ENCODE results near the gene SEPTIN3.

SEPTIN3 gene

GRCh38 chr22:41939981-41940831 lies 29.0 kb upstream of the SEPTIN3 start:
- H3K4me3 ChIP-seq (replicated peaks; ENCODE audit: insufficient read depth, low read length): no peak overlapping the region
- DNase-seq (ENCODE audit: low read depth in 1 of 2, low spot score in 1 of 2): no peak
- TF ChIP-seq POLR2AphosphoS5 (IDR thresholded peaks at IDR 0.05; ENCODE audit: low read depth) (no peak), SPI1 (IDR thresholded peaks at IDR 0.05; ENCODE audit: borderline replicate concordance, low read depth) (no peak), GABPA (IDR thresholded peaks at IDR 0.05; ENCODE audit: low read depth) (no peak)
- TF ChIP-seq, protein P1, sequence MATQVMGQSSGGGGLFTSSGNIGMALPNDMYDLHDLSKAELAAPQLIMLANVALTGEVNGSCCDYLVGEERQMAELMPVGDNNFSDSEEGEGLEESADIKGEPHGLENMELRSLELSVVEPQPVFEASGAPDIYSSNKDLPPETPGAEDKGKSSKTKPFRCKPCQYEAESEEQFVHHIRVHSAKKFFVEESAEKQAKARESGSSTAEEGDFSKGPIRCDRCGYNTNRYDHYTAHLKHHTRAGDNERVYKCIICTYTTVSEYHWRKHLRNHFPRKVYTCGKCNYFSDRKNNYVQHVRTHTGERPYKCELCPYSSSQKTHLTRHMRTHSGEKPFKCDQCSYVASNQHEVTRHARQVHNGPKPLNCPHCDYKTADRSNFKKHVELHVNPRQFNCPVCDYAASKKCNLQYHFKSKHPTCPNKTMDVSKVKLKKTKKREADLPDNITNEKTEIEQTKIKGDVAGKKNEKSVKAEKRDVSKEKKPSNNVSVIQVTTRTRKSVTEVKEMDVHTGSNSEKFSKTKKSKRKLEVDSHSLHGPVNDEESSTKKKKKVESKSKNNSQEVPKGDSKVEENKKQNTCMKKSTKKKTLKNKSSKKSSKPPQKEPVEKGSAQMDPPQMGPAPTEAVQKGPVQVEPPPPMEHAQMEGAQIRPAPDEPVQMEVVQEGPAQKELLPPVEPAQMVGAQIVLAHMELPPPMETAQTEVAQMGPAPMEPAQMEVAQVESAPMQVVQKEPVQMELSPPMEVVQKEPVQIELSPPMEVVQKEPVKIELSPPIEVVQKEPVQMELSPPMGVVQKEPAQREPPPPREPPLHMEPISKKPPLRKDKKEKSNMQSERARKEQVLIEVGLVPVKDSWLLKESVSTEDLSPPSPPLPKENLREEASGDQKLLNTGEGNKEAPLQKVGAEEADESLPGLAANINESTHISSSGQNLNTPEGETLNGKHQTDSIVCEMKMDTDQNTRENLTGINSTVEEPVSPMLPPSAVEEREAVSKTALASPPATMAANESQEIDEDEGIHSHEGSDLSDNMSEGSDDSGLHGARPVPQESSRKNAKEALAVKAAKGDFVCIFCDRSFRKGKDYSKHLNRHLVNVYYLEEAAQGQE (IDR thresholded peaks at IDR 0.05; ENCODE audit: insufficient replicate concordance, low read depth): no peak
- TF ChIP-seq, protein P2, sequence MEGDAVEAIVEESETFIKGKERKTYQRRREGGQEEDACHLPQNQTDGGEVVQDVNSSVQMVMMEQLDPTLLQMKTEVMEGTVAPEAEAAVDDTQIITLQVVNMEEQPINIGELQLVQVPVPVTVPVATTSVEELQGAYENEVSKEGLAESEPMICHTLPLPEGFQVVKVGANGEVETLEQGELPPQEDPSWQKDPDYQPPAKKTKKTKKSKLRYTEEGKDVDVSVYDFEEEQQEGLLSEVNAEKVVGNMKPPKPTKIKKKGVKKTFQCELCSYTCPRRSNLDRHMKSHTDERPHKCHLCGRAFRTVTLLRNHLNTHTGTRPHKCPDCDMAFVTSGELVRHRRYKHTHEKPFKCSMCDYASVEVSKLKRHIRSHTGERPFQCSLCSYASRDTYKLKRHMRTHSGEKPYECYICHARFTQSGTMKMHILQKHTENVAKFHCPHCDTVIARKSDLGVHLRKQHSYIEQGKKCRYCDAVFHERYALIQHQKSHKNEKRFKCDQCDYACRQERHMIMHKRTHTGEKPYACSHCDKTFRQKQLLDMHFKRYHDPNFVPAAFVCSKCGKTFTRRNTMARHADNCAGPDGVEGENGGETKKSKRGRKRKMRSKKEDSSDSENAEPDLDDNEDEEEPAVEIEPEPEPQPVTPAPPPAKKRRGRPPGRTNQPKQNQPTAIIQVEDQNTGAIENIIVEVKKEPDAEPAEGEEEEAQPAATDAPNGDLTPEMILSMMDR (IDR thresholded peaks at IDR 0.05; ENCODE audit: insufficient read depth, low read length): no peak
- no peaks in the 10 kb centered on the region for H3K27me3 ChIP-seq (ENCODE audit: insufficient read depth, poor library complexity, severe bottlenecking)
- no peak overlapping the region for H3K27ac ChIP-seq (replicated peaks)

DNA sequence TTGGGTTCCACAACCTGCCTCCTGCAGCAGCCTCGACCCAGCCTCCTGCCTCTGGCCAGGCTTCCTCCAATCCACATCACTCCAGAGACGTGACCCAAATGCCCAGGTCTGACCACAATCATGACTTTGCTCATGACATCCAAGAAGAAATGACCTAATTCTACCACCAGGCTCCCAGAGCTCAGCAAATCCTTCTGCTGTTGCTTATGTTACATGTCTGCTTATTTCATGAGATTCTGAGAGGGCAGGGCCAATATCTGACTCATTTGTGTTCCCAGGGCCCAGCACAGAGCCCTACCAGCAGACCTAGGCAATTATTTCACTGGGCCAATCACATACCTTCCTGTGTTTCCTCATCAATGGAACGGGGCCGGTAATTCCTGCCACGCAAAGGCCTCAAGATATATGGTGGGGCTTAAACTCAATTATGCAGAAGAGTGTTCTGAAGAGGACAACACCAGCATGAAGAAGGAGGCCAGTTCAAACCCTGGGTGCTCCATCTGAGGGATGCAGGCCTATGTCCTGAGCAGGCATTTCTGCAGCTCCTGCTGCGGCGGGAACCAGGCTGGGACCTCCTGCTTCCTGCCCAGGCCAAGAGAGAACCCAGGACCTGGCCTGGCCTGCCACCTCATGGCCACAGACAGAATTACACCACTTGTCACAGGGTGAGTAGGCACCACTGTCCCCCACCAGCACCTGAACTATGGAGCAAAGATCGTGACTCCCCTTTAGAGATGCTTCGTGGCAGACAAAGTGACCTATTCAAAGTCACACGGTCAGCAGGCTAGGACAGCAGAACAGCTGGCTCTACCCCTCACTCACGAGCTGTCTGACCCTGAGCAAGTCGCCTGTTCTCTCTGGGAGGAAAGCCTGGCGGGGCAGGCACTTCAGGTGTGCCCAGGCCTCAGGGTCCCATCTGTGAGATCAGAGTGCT lies 28.1 kb upstream of the SEPTIN3 start:
- TF ChIP-seq, protein P2 (IDR thresholded peaks at IDR 0.05; ENCODE audit: insufficient read depth, low read length): peak; percentile 85
- TF ChIP-seq POLR2AphosphoS5 (IDR thresholded peaks at IDR 0.05; ENCODE audit: low read depth): no peak
- peak; percentile 65 to 72 for DNase-seq (ENCODE audit: low read depth in 1 of 2, low spot score in 1 of 2)
- H3K27me3 ChIP-seq (ENCODE audit: insufficient read depth, poor library complexity, severe bottlenecking): no peaks in the 10 kb centered on the region
- H3K27ac ChIP-seq (replicated peaks): no peak overlapping the region
- no peak overlapping the region for H3K4me3 ChIP-seq (replicated peaks; ENCODE audit: insufficient read depth, low read length)

- DNase-seq (ENCODE audit: low read depth in 1 of 2, low spot score in 1 of 2): no peak
- Histone ChIP-seq H3K27ac (replicated peaks) (no peak overlapping the region), H3K27me3 (ENCODE audit: insufficient read depth, poor library complexity, severe bottlenecking) (no peaks in the 10 kb centered on the region), H3K4me3 (replicated peaks; ENCODE audit: insufficient read depth, low read length) (no peak overlapping the region)
- peak; percentile 66; the same call in 1 of the 2 replicates for TF ChIP-seq SPI1 (IDR thresholded peaks at IDR 0.05; ENCODE audit: borderline replicate concordance, low read depth)
- TF ChIP-seq, protein P1 (IDR thresholded peaks at IDR 0.05; ENCODE audit: insufficient replicate concordance, low read depth): no peak
These were observed 25.5 kb upstream of the SEPTIN3 start for GRCh38 chr22:41943661-41944209.

Data from HL-60 (cell line).